LNCAP (cell line): ENCODE measurements around the gene OR2J3.

ENCODE experiments used
- CTCF ChIP-seq: fragments of 450-650 bp; IDR thresholded peaks from 2 replicates; pipeline ENCODE4 v1.5.1; 2017; ENCODE audit warnings: mild to moderate bottlenecking

OR2J3 gene

GRCh38 chr6:29097803-29098202 lies 10.1 kb upstream of the OR2J3 start:
- TF ChIP-seq CTCF, result no peak

GRCh38 chr6:29099190-29099589 lies 8.7 kb upstream of the OR2J3 start, which contains the start of gene OR2J1:
TSS of gene OR2J1 (plus strand) at chr6:29099490. CDS start at chr6:29100943, 1,453 bp downstream.
- TF ChIP-seq CTCF, result no peak

GRCh38 chr6:29112135-29112534 lies 4.3 kb downstream of the OR2J3 start:
- TF ChIP-seq CTCF, result no peak

- TF ChIP-seq CTCF, result no peak
Observed at GRCh38 chr6:29129326-29130012, 21.6 kb downstream of the OR2J3 start.

GRCh38 chr6:29130644-29131043 lies 22.8 kb downstream of the OR2J3 start:
- TF ChIP-seq CTCF, result no peak

- TF ChIP-seq CTCF, result no peak
Observed at GRCh38 chr6:29131691-29132090, 23.8 kb downstream of the OR2J3 start.

GRCh38 chr6:29137724-29138123 lies 29.9 kb downstream of the OR2J3 start:
- TF ChIP-seq CTCF, result no peak

- TF ChIP-seq CTCF, result no peak
Observed at GRCh38 chr6:29141606-29142005, 33.7 kb downstream of the OR2J3 start.
